Fibroblast of skin of abdomen (primary cell): Measurements from ENCODE around the gene TNIP3.
A peak's percentile ranks its signal among the peaks of the same experiment; 100 is the strongest.
"Not testable (repeated sequence)": the region's sequence is repeated elsewhere in the genome, so short reads cannot be mapped to it uniquely, and the experiment has no call there.

Experiments
- DNase-seq: peaks from one replicate; pipeline ENCODE4 v3.0.0-alpha.2; 2013

Gene TNIP3

GRCh38 chr4:121177246-121178137, 13.4 kb upstream of the TNIP3 start:
- no peak for DNase-seq

- no peak for DNase-seq
Observed at GRCh38 chr4:121176082-121176934, 12.2 kb upstream of the TNIP3 start.

GRCh38 chr4:121171477-121171876, 7.4 kb upstream of the TNIP3 start:
- not testable (repeated sequence) for DNase-seq

- no peak for DNase-seq
Observed at GRCh38 chr4:121168446-121169281, 4.5 kb upstream of the TNIP3 start.

- DNase-seq: no peak
Observed at GRCh38 chr4:121166976-121167375, 2.9 kb upstream of the TNIP3 start.

GRCh38 chr4:121165206-121165605, 1.1 kb upstream of the TNIP3 start:
- DNase-seq: no peak

- DNase-seq: no peak
Observed at GRCh38 chr4:121156822-121157769, 7.0 kb downstream of the TNIP3 start.

GRCh38 chr4:121155893-121156292, 8.2 kb downstream of the TNIP3 start:
- DNase-seq: peak; percentile 88

- DNase-seq: no peak
Observed at GRCh38 chr4:121154103-121154515, 10.0 kb downstream of the TNIP3 start.

GRCh38 chr4:121151942-121152341, 12.2 kb downstream of the TNIP3 start:
- DNase-seq: no peak

GRCh38 chr4:121150486-121150885, 13.6 kb downstream of the TNIP3 start:
- DNase-seq: no peak

GRCh38 chr4:121150003-121150402, 14.1 kb downstream of the TNIP3 start:
- DNase-seq: peak; percentile 44

- no peak for DNase-seq
Observed at GRCh38 chr4:121148621-121149020, 15.5 kb downstream of the TNIP3 start.

GRCh38 chr4:121148000-121148399, 16.1 kb downstream of the TNIP3 start:
- DNase-seq: peak; percentile 88

- DNase-seq: peak; percentile 71
Observed at GRCh38 chr4:121146530-121146929, 17.6 kb downstream of the TNIP3 start.

GRCh38 chr4:121145430-121145829, 18.7 kb downstream of the TNIP3 start:
- no peak for DNase-seq

- no peak for DNase-seq
Observed at GRCh38 chr4:121144021-121144420, 20.1 kb downstream of the TNIP3 start.

GRCh38 chr4:121143131-121143530, 21.0 kb downstream of the TNIP3 start:
- DNase-seq: no peak

- peak; percentile 94 for DNase-seq
Observed at GRCh38 chr4:121140716-121141460, 23.2 kb downstream of the TNIP3 start.

- DNase-seq: peak; percentile 77
Observed at GRCh38 chr4:121139533-121140222, 24.4 kb downstream of the TNIP3 start.
